Small intestine (tissue), 7 donors: Measurements from ENCODE around the gene PRKCQ. TPM values are rescaled to one million over a fixed set of nuclear protein-coding genes. Genes with fewer than 3 reads are reported as not detected.
A peak's percentile ranks its signal among the peaks of the same experiment; 100 is the strongest.
"Not testable (repeated sequence)": the region's sequence is repeated elsewhere in the genome, so short reads cannot be mapped to it uniquely, and the experiment has no call there.

Source experiments
- DNase-seq, 2 donors: peaks; one replicate each; pipeline versions ENCODE4 v3.0.0 to v3.0.0-alpha.2; 2013
- FAIRE-seq: peaks from 2 replicates; lab custom pipeline; 2012; peaks lifted over from hg19 to GRCh38; lab: Jason Lieb, UNC
- H3K27ac ChIP-seq, 3 donors: one replicate each; pipeline ENCODE4 v1.5.1; 2013; ENCODE audit warnings: low read length in 2 of 3, mild to moderate bottlenecking in 2 of 3, control low read depth in 1 of 3, inconsistent platforms in 1 of 3, low read depth in 1 of 3, moderate library complexity in 1 of 3
- H3K27me3 ChIP-seq, 3 donors: one replicate each; pipeline ENCODE4 v1.6.1; 2013; ENCODE audit warnings: low read length in 3 of 3, inconsistent platforms in 1 of 3; ENCODE audit not compliant: control insufficient read depth in 3 of 3, insufficient read depth in 3 of 3
- H3K36me3 ChIP-seq, 3 donors: one replicate each; pipeline ENCODE4 v1.6.1; 2013; ENCODE audit warnings: low read length in 3 of 3, inconsistent platforms in 1 of 3, low read depth in 1 of 3, mild to moderate bottlenecking in 1 of 3, moderate library complexity in 1 of 3; ENCODE audit not compliant: control insufficient read depth in 3 of 3, insufficient read depth in 2 of 3
- H3K4me1 ChIP-seq, 3 donors: one replicate each; pipeline ENCODE4 v1.6.1; 2013; ENCODE audit warnings: low read length in 2 of 3, inconsistent platforms in 1 of 3, low read depth in 1 of 3, mild to moderate bottlenecking in 1 of 3, moderate library complexity in 1 of 3; ENCODE audit not compliant: control insufficient read depth in 3 of 3, insufficient read depth in 2 of 3
- H3K4me3 ChIP-seq, 3 donors: one replicate each; pipeline ENCODE4 v1.5.1; 2013; ENCODE audit warnings: low read length in 3 of 3, control low read depth in 1 of 3, inconsistent platforms in 1 of 3, low read depth in 1 of 3, mild to moderate bottlenecking in 1 of 3, moderate library complexity in 1 of 3
- H3K9me3 ChIP-seq, 2 donors: one replicate each; pipeline ENCODE4 v1.6.1; 2013; ENCODE audit warnings: low read depth in 1 of 2, low read length in 1 of 2; ENCODE audit not compliant: control insufficient read depth in 2 of 2, insufficient read depth in 1 of 2
- WGBS, 3 donors: extraction: QIAGEN DNeasy Blood & Tissue Kit; methylation state at CpG; one replicate each; pipeline ENCODE4 v1.1.7; 2013; 5-methylcytosine and 5-hydroxymethylcytosine counted together
- polyA plus RNA-seq, 4 donors: library from polyadenylated mRNA; stranded (reverse) in 3 of 4; unstranded in 1 of 4; fragments of 200-250 nt in 3 of 4; fragments of 120-200 nt in 1 of 4; gene quantifications; one replicate each; pipeline versions ENCODE4 v1.2.1 to v1.2.3, GENCODE V29; 2013
- donor health status: healthy with polysubstance abuse.
- donor health status: control.
- donor health status: control.
- donor health status: Bipolar disorder and iron deficiency.
- donor health status: healthy.

PRKCQ gene
- polyA plus RNA-seq, 4 donors: 0.91 to 3.4 (median 1.3) TPM

DNA sequence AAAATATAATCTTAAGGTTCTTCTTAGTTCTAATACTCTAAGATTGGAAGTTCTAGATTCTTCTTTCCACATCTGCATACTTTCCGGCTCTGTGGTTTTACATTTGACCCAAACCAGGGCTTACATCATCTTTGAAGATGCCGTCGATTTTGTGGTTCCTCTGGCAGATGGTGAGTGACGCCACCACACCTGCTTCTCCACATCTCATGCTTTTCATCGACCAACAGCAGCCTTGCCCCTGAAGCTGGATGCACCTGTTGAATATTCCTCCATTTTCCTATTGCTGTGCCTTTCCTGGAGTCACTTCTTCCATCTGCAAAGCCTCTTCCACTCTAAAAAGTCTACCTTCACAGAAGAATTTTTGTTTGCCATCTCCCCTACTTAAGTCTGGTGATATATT lies 121.3 kb downstream of the PRKCQ start:
- no peaks in the 10 kb centered on the region for H3K4me1 ChIP-seq
- FAIRE-seq (no peak), DNase-seq (no peak)
- peaks cover 0 to 14% (median 2%) of the 10 kb centered on the region in 3 donors for H3K36me3 ChIP-seq
- no peak overlapping the region for H3K4me3 ChIP-seq
- no peaks in the 10 kb centered on the region for H3K27me3 ChIP-seq
- H3K27ac ChIP-seq: no peak overlapping the region
- peaks cover 0 to 2% of the 10 kb centered on the region in 2 donors for H3K9me3 ChIP-seq
- 80 to 91% (median 81%) methylated on average over 5 of the region's 5 CpGs for WGBS, 3 donors

- FAIRE-seq (no peak), DNase-seq (no peak)
- Histone ChIP-seq H3K9me3 (peaks cover 0 to 2% of the 10 kb centered on the region in 2 donors), H3K4me3 (no peak overlapping the region), H3K4me1 (no peaks in the 10 kb centered on the region), H3K27me3 (no peaks in the 10 kb centered on the region), H3K36me3 (peaks cover 0 to 14% (median 2%) of the 10 kb centered on the region in 3 donors), H3K27ac (no peak overlapping the region)
- 91 to 97% (median 91%) methylated on average over 5 of the region's 5 CpGs for WGBS, 3 donors
Measured at GRCh38 chr10:6457376-6457775, 122.7 kb downstream of the PRKCQ start.

GRCh38 chr10:6456067-6456466 lies 124.0 kb downstream of the PRKCQ start:
- no peak for FAIRE-seq
- no peak overlapping the region for H3K4me3 ChIP-seq
- 93 to 95% (median 95%) methylated on average over 1 of the region's 1 CpG for WGBS, 3 donors

GRCh38 chr10:6455592-6455991 lies 124.5 kb downstream of the PRKCQ start:
- 92 to 94% (median 92%) methylated on average over 1 of the region's 1 CpG for WGBS, 3 donors
- Histone ChIP-seq H3K4me3 (no peak overlapping the region), H3K27me3 (no peaks in the 10 kb centered on the region), H3K36me3 (peaks cover 0 to 14% (median 2%) of the 10 kb centered on the region in 3 donors), H3K9me3 (peaks cover 0 to 2% of the 10 kb centered on the region in 2 donors), H3K27ac (no peak overlapping the region), H3K4me1 (no peaks in the 10 kb centered on the region)
- no peak for FAIRE-seq
- DNase-seq: no peak

More at GRCh38 chr10:6456067-6456466, 124.0 kb downstream of the PRKCQ start:
- Histone ChIP-seq H3K27me3 (no peaks in the 10 kb centered on the region), H3K4me1 (no peaks in the 10 kb centered on the region), H3K27ac (no peak overlapping the region), H3K9me3 (peaks cover 0 to 2% of the 10 kb centered on the region in 2 donors), H3K36me3 (peaks cover 0 to 14% (median 2%) of the 10 kb centered on the region in 3 donors)
- no peak for DNase-seq

DNA sequence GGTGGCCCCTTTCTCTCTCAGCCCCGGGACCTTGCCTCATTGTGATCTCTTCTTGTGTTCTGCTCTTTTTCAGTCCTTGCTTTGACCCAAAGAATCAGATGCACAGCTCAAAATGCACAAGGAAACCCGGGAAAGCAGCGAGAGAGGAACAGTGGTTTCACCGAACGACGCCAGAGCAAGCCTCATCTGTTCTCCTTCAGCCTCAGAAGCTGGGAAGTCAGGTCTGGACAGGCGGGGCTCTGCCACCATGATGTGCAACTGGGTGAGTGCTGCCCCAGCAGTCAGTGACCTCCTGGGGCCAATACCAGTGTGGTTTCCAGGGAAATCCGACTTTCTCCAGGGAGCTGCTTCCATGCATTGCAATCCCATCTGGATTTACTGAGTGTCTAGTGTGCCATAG lies 133.4 kb downstream of the PRKCQ start:
- DNase-seq (no peak), FAIRE-seq (no peak)
- Histone ChIP-seq H3K36me3 (peaks cover 0 to 2% (median 0%) of the 10 kb centered on the region in 3 donors), H3K27me3 (no peaks in the 10 kb centered on the region), H3K9me3 (no peaks in the 10 kb centered on the region), H3K27ac (no peak overlapping the region), H3K4me3 (no peak overlapping the region), H3K4me1 (no peaks in the 10 kb centered on the region)
- WGBS, 3 donors: 92 to 95% (median 94%) methylated on average over 8 of the region's 8 CpGs

GRCh38 chr10:6445671-6446316 lies 134.3 kb downstream of the PRKCQ start:
- Histone ChIP-seq H3K27ac (no peak overlapping the region), H3K36me3 (peaks cover 0 to 2% (median 0%) of the 10 kb centered on the region in 3 donors), H3K4me1 (no peaks in the 10 kb centered on the region), H3K4me3 (no peak overlapping the region), H3K27me3 (no peaks in the 10 kb centered on the region), H3K9me3 (no peaks in the 10 kb centered on the region)
- peak; percentile 41 for FAIRE-seq
- WGBS, 3 donors: 25 to 30% (median 25%) methylated on average over 12 of the region's 12 CpGs
- DNase-seq: peak; percentile 55 to 58

DNA sequence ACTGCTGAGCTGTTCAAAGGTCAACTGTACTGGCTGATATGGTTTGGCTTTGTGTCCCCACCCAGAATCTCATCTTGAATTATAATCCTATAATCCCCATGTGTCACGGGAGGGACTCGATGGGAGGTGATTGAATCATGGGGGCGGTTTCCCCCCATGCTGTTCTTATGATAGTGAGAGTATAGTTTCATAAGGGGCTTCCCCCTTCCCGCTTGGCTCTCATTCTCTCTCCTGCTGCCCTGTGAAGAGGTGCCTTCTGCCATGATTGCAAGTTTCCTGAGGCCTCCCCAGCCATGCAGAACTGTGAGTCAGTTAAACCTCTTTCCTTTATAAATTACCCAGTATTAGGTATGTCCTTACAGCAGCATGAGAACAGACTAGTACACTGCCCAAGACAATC lies 140.2 kb downstream of the PRKCQ start:
- not testable (repeated sequence) for H3K27ac ChIP-seq, FAIRE-seq, H3K36me3 ChIP-seq, H3K9me3 ChIP-seq, H3K4me3 ChIP-seq, H3K4me1 ChIP-seq, H3K27me3 ChIP-seq
- DNase-seq: peak in 1 of 2 donors; percentile 12
- 62 to 81% (median 68%) methylated on average over 4 of the region's 4 CpGs for WGBS, 3 donors

DNA sequence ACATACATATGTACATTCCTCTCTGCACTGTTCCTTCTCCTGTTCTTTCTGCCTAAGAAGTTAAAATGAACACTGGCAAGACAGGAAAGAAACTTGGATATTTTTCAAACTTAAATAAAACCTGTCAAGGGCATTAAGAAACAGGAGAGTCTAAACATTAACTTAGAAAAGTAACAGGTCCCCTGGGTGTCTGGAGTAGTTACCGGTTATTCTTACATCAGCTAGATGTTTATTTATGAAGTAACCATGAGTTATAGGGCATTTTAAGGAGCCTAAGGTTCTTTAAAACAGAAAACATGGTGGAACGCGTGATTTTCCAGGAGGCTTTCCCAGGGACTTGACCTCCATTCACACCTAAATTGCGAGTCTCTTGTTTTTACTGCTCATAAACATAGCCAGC lies 148.2 kb downstream of the PRKCQ start:
- DNase-seq (no peak), FAIRE-seq (no peak)
- no peaks in the 10 kb centered on the region for H3K9me3 ChIP-seq
- H3K4me3 ChIP-seq: no peak overlapping the region
- H3K27ac ChIP-seq: no peak overlapping the region
- peaks cover 0 to 4% (median 0%) of the 10 kb centered on the region in 3 donors for H3K36me3 ChIP-seq
- H3K4me1 ChIP-seq: no peaks in the 10 kb centered on the region
- H3K27me3 ChIP-seq: no peaks in the 10 kb centered on the region
- 47 to 66% (median 66%) methylated on average over 4 of the region's 4 CpGs for WGBS, 3 donors
